HEK293 (cell line): ENCODE data around the gene SOX18.

Source experiments
- CTCF ChIA-PET: fragments of 350-600 bp; formaldehyde crosslinking; extraction: SDS; loops from one replicate; lab custom pipeline; 2021; ENCODE audit warnings: antibody characterized with exemption; lab: Yijun Ruan, JAX
- POLR2A ChIA-PET: fragments of 300-600 bp; formaldehyde crosslinking; extraction: SDS; loops from one replicate; lab custom pipeline; 2020; ENCODE audit warnings: antibody characterized with exemption, inconsistent platforms; lab: Yijun Ruan, JAX
- H3K27ac ChIP-seq: fragments of 200-500 bp; sonication (Bioruptor generic); 2 replicates; pipeline ENCODE4 v1.5.1; 2014; ENCODE audit warnings: low read depth, low read length, control low read depth, inconsistent platforms; ENCODE audit errors: extremely low read depth
- H3K36me3 ChIP-seq, 2 experiments: fragments of 200-500 bp in 1 of 2; sonication (Bioruptor generic) in 1 of 2; 1 replicate in 1 of 2; 2 replicates in 1 of 2; pipeline ENCODE4 v1.5.1; 2014 to 2017; ENCODE audit warnings: inconsistent platforms in 2 of 2, low read length in 2 of 2; ENCODE audit not compliant: control insufficient read depth in 2 of 2, insufficient read depth in 1 of 2
- H3K4me1 ChIP-seq: fragments of 200-500 bp; sonication (Bioruptor generic); 2 replicates; pipeline ENCODE4 v1.5.1; 2014; ENCODE audit warnings: mild to moderate bottlenecking, low read length, inconsistent platforms; ENCODE audit not compliant: control insufficient read depth, insufficient read depth
- H3K4me3 ChIP-seq: 2 replicates; pipeline ENCODE4 v1.5.1; 2011; ENCODE audit warnings: low read depth, mild to moderate bottlenecking, control low read depth, low read length, moderate library complexity
- H3K9me3 ChIP-seq: fragments of 200-500 bp; sonication (Bioruptor generic); 2 replicates; pipeline ENCODE4 v1.5.1; 2014; ENCODE audit warnings: low read depth, low read length, inconsistent platforms; ENCODE audit not compliant: control insufficient read depth, insufficient read depth
- ATF2 ChIP-seq: fragments of 450-650 bp; formaldehyde crosslinking; IDR thresholded peaks from 2 replicates; pipeline ENCODE4 v1.5.1; 2016; ENCODE audit warnings: missing biosample characterization, missing genetic modification characterization, low read depth
- KLF1 ChIP-seq: fragments of 450-650 bp; formaldehyde crosslinking; IDR thresholded peaks from 2 replicates; pipeline ENCODE4 v1.5.1; 2016; ENCODE audit warnings: missing biosample characterization, missing genetic modification characterization
- MEIS1 ChIP-seq: sonication (generic); formaldehyde crosslinking; IDR thresholded peaks from 2 replicates; pipeline ENCODE4 v1.8.1; 2022; ENCODE audit warnings: missing genetic modification reagents, mild to moderate bottlenecking, borderline replicate concordance
- MZF1 ChIP-seq: fragments of 450-650 bp; formaldehyde crosslinking; IDR thresholded peaks from 2 replicates; pipeline ENCODE4 v1.5.1; 2017; ENCODE audit warnings: missing biosample characterization, missing genetic modification characterization, borderline replicate concordance
- PRDM10 ChIP-seq: fragments of 450-650 bp; formaldehyde crosslinking; IDR thresholded peaks from 2 replicates; pipeline ENCODE4 v1.5.1; 2016; ENCODE audit warnings: missing biosample characterization, missing genetic modification characterization
- SP2 ChIP-seq: fragments of 450-650 bp; formaldehyde crosslinking; IDR thresholded peaks from 2 replicates; pipeline ENCODE4 v1.5.1; 2016; ENCODE audit warnings: missing biosample characterization, missing genetic modification characterization
- SP3 ChIP-seq: fragments of 450-650 bp; formaldehyde crosslinking; IDR thresholded peaks from 2 replicates; pipeline ENCODE4 v1.5.1; 2016; ENCODE audit warnings: missing biosample characterization, missing genetic modification characterization
- TCF7L2 ChIP-seq: IDR thresholded peaks from 2 replicates; pipeline ENCODE4 v1.6.1; 2011; ENCODE audit warnings: low read depth, mild to moderate bottlenecking, inconsistent platforms, low read length, moderate library complexity, borderline replicate concordance
- YY2 ChIP-seq: fragments of 450-650 bp; formaldehyde crosslinking; IDR thresholded peaks from 2 replicates; pipeline ENCODE4 v1.5.1; 2016; ENCODE audit warnings: missing biosample characterization, missing genetic modification characterization
- ZBTB44 ChIP-seq: fragments of 450-650 bp; IDR thresholded peaks from 2 replicates; pipeline ENCODE4 v1.5.1; 2018; ENCODE audit warnings: missing biosample characterization, mild to moderate bottlenecking, missing genetic modification characterization
- ZNF157 ChIP-seq: fragments of 450-650 bp; formaldehyde crosslinking; IDR thresholded peaks from 2 replicates; pipeline ENCODE4 v1.5.1; 2016; ENCODE audit warnings: missing biosample characterization, missing genetic modification characterization
- ZNF274 ChIP-seq, 2 experiments: fragments of 200-500 bp in 1 of 2; fragments of 450-650 bp in 1 of 2; sonication (Bioruptor generic) in 1 of 2; formaldehyde crosslinking in 1 of 2; IDR thresholded peaks; 2 replicates each; pipeline versions ENCODE4 v1.5.1 to v1.6.1; 2014 to 2016; ENCODE audit warnings: borderline replicate concordance in 1 of 2, inconsistent platforms in 1 of 2, low read length in 1 of 2, missing biosample characterization in 1 of 2, missing genetic modification characterization in 1 of 2
- ZNF292 ChIP-seq: fragments of 450-650 bp; formaldehyde crosslinking; IDR thresholded peaks from 2 replicates; pipeline ENCODE4 v1.5.1; 2016; ENCODE audit warnings: low read depth, missing biosample characterization, missing genetic modification characterization, borderline replicate concordance
- ZNF391 ChIP-seq: fragments of 450-650 bp; formaldehyde crosslinking; IDR thresholded peaks from 2 replicates; pipeline ENCODE4 v1.5.1; 2016; ENCODE audit warnings: low read depth, missing biosample characterization, missing genetic modification characterization, borderline replicate concordance
- ZNF555 ChIP-seq: fragments of 450-650 bp; formaldehyde crosslinking; conservative IDR thresholded peaks from 2 replicates; pipeline ENCODE4 v1.5.1; 2017; ENCODE audit warnings: missing biosample characterization, mild to moderate bottlenecking, missing genetic modification characterization, inconsistent platforms
- ZNF580 ChIP-seq: fragments of 450-650 bp; formaldehyde crosslinking; IDR thresholded peaks from 2 replicates; pipeline ENCODE4 v1.5.1; 2016; ENCODE audit warnings: missing biosample characterization, missing genetic modification characterization
- ZNF629 ChIP-seq: fragments of 450-650 bp; formaldehyde crosslinking; IDR thresholded peaks from 2 replicates; pipeline ENCODE4 v1.5.1; 2017; ENCODE audit warnings: missing biosample characterization, missing genetic modification characterization
- ZNF660 ChIP-seq: fragments of 450-650 bp; IDR thresholded peaks from 2 replicates; pipeline ENCODE4 v1.5.1; 2018; ENCODE audit warnings: missing biosample characterization, mild to moderate bottlenecking, missing genetic modification characterization
- ZNF692 ChIP-seq: fragments of 450-650 bp; formaldehyde crosslinking; IDR thresholded peaks from 2 replicates; pipeline ENCODE4 v1.5.1; 2016; ENCODE audit warnings: missing biosample characterization, missing genetic modification characterization
- ZNF747 ChIP-seq: fragments of 450-650 bp; formaldehyde crosslinking; IDR thresholded peaks from 2 replicates; pipeline ENCODE4 v1.5.1; 2016; ENCODE audit warnings: missing biosample characterization, missing genetic modification characterization
- ZNF791 ChIP-seq: fragments of 450-650 bp; formaldehyde crosslinking; IDR thresholded peaks from 2 replicates; pipeline ENCODE4 v1.5.1; 2016; ENCODE audit warnings: missing biosample characterization, missing genetic modification characterization
- ZSCAN4 ChIP-seq: fragments of 450-650 bp; formaldehyde crosslinking; IDR thresholded peaks from 2 replicates; pipeline ENCODE4 v1.5.1; 2017; ENCODE audit warnings: missing biosample characterization, missing genetic modification characterization

The SOX18 gene

GRCh38 chr20:64065974-64066343 is 16.5 kb upstream of the SOX18 start:
- Histone ChIP-seq H3K9me3 (no peaks in the 10 kb centered on the region), H3K4me3 (no peak overlapping the region), H3K27ac (no peak overlapping the region), H3K4me1 (no peaks in the 10 kb centered on the region), H3K36me3 (peaks cover 0 to 3% of the 10 kb centered on the region in 2 experiments; a peak in 1 of 3 replicates)
- ChIA-PET POLR2A (interaction anchor here (0.9 kb wide), 2 partner anchors 9 to 528 kb away, joined by 3 to 4 read pairs; no protein-coding TSS in a partner anchor), CTCF (interaction anchor here (1.0 kb wide), 1 partner anchor 27 kb away, joined by 3 read pairs; no protein-coding TSS in a partner anchor)
- TF ChIP-seq MZF1 (tag by site-specific recombination): no peak
- no peak for TF ChIP-seq ZBTB44 (tag by site-specific recombination)
- TF ChIP-seq SP2 (tag by site-specific recombination): peak; percentile 31
- no peak for TF ChIP-seq ZNF292
- TF ChIP-seq ZNF580: no peak
- no peak for TF ChIP-seq ZNF274 (IDR thresholded peaks at IDR 0.05; ENCODE audit: low read length)
- TF ChIP-seq ZNF274 (tag by site-specific recombination; IDR thresholded peaks at IDR 0.05; ENCODE audit: borderline replicate concordance): no peak
- TF ChIP-seq ZNF692 (tag by site-specific recombination): no peak
- peak; percentile 28; the same call in 1 of the 2 replicates for TF ChIP-seq SP3 (tag by site-specific recombination)
- TF ChIP-seq ZNF791 (tag by site-specific recombination): no peak
- TF ChIP-seq YY2: no peak
- no peak for TF ChIP-seq ZNF555 (tag by site-specific recombination)
- TF ChIP-seq ZNF629: 0 out of 2 replicates have a peak, but pooled peaks have one; percentile 24
- no peak for TF ChIP-seq ZNF660 (tag by site-specific recombination)
- no peak for TF ChIP-seq ZNF747
- TF ChIP-seq PRDM10 (tag by site-specific recombination): 0 out of 2 replicates have a peak, but pooled peaks have one; percentile 8
- no peak for TF ChIP-seq ZNF391 (tag by site-specific recombination)
- TF ChIP-seq KLF1: peak; percentile 65
- TF ChIP-seq TCF7L2: no peak
- no peak for TF ChIP-seq MEIS1
- TF ChIP-seq ZNF157 (tag by site-specific recombination): no peak
- TF ChIP-seq ATF2: peak; percentile 37; the same call in 1 of the 2 replicates
- no peak for TF ChIP-seq ZSCAN4
